HG02943 (cell line): ENCODE measurements around the gene TRIM72.
"Not testable (repeated sequence)": the region's sequence is repeated elsewhere in the genome, so short reads cannot be mapped to it uniquely, and the experiment has no call there.

Source experiments
- ATAC-seq: cut with Tn5 transposase; IDR thresholded peaks from one replicate; pipeline ENCODE4 v1.9.1; 2021; ENCODE audit warnings: mild to moderate bottlenecking, low read depth, moderate library complexity; ENCODE audit not compliant: unreplicated experiment

TRIM72 gene

DNA sequence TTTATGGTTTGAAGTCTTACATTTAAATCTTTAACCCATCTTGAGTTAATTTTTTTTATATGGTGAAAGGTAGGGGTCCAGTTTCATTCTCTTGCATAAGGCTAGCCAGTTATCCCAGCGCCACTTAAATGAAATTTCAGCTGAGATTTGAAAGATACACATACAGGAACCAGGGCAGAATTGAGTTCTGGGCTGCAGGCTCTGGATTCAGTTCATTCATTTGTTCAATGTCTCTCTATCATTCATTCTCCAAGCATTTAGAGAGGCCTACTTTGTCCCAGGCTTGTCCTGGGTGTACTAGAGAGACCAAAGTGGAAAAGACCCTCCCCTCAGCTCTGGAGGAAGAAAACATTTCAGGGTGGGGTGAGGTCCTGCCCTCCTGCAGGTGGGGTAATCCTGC is 577 bp upstream of the TRIM72 start:
- ATAC-seq, result no peak

DNA sequence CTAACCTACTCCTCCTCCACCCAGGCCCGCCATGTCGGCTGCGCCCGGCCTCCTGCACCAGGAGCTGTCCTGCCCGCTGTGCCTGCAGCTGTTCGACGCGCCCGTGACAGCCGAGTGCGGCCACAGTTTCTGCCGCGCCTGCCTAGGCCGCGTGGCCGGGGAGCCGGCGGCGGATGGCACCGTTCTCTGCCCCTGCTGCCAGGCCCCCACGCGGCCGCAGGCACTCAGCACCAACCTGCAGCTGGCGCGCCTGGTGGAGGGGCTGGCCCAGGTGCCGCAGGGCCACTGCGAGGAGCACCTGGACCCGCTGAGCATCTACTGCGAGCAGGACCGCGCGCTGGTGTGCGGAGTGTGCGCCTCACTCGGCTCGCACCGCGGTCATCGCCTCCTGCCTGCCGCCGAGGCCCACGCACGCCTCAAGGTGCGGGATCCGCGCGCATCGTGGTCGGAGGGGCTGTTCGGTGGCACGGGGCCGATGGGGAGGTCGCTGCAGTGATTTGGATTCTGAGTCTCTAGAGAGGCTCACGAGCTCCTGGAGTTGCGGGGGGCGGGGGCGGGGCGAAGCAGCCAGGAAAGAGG is 878 bp downstream of the TRIM72 start:
- ATAC-seq, result no peak

DNA sequence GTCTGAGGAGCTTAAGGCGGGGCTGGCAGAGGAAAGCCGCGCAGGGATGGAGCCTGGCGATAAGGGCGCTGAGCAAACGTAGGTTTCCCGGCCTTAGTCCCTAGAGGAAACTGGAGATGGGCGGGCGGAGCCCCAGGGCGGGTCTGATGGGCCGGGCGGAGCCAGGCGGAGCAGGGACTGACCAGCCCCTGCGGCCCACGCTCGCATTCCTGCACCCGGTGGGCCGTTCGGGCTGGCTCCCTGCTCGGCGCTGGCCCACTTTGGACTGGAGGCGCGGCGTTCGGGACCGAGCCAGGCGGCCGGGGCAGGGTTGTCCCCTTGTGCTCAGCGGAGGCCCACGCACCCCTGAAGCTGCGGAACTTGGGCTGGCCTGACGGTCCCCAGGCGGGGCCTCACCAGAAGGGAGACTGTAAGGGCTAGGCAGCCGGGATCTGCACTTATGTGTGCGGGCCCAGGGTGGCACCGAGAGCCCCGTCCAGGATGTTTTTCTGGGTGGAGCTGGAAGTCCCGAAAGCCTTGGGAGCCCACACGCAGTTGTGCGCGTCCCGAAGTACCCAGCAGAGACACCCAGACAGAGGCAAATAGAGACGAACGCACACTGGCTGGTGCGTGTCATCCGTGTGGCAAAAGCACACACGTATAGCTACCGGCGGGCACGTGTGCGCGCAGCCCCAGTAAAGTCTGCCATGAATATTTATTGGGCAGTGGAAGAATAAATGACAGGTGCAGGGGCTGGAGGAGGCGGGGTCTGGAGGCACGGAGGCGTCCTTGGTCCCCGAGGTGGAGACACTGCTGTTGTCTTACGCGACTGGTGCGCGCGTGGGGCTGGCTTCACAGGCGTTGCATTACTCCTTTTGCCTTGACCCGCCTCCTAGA is 1.6 kb downstream of the TRIM72 start:
- ATAC-seq, result no peak

DNA sequence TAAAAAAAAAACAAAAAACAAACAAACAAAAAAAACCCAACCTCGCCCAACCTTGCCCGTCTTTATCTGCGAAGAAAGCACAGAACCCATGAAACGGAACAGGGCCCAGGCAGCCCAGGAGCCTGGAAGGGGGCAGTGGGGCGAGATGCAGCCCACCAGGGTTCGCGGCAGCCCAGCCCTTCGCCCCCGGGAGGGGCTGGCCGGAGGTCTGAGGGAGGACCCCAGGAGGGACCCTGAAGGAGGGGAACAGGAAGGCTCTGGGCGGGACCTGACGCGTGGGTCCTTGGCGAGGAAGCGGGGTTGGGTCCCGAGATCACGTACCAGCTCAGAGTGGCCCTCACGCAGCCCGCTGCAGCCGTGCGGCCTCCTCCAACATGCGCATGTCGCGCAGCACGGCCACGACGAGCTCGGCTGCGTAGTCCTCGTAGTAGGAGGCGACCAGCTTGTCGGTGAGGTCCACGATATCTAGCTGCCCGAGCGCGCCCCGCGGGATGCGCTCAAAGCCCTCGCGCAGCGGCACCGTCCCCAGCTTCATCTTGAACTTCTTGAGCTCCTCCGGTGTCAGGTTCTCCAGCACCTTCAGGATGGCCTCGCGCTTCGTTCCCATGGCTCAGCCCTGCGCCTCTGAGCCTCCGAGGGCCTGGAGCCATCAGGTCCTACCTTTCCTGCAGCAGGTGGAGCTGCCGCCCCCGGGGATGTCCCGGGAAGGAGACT is 2.7 kb downstream of the TRIM72 start, which contains the start of gene PYDC1:
Gene PYDC1, minus strand, starts transcription at position 714 of the 714 bp plus-strand sequence. Its CDS starts 107 bp downstream, at position 607.
- ATAC-seq, result no peak

DNA sequence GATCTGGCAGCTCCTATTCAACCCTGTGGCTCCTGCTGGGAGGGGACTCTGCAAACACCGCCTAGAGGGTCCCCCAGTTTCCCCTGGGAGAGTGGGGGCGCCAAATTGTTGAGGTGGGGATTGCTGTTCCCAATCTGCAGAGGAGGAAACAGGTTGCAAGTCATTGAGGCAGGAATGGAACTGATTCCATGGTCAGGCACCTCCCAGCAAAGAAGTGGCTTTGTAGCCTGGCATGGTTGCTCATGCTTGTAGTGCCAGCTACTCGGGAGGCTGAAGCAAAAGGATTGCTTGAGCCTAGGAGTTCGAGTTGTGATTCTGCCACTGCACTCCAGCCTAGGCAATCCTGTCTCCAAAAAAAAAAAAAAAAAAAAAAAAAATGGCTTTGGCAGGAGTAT is 3.2 kb downstream of the TRIM72 start:
- no peak for ATAC-seq

DNA sequence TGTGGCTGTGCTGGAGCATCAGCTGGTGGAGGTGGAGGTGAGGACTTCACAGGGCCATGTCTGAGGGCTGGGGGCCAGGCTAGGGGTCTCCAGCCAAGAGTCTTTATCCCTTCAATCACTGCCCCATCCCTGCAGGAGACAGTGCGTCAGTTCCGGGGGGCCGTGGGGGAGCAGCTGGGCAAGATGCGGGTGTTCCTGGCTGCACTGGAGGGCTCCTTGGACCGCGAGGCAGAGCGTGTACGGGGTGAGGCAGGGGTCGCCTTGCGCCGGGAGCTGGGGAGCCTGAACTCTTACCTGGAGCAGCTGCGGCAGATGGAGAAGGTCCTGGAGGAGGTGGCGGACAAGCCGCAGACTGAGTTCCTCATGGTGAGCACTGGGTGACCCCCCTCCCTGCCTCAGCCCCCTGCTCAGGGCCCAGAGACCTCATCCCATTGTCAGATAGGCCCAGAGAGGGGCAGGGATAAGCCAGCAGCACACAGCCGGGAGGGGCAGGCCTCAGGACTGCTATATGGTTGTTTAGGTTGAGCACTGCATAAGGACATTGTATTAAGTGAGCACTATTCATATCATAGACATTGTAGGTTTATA is 5.3 kb downstream of the TRIM72 start:
- ATAC-seq, result no peak

DNA sequence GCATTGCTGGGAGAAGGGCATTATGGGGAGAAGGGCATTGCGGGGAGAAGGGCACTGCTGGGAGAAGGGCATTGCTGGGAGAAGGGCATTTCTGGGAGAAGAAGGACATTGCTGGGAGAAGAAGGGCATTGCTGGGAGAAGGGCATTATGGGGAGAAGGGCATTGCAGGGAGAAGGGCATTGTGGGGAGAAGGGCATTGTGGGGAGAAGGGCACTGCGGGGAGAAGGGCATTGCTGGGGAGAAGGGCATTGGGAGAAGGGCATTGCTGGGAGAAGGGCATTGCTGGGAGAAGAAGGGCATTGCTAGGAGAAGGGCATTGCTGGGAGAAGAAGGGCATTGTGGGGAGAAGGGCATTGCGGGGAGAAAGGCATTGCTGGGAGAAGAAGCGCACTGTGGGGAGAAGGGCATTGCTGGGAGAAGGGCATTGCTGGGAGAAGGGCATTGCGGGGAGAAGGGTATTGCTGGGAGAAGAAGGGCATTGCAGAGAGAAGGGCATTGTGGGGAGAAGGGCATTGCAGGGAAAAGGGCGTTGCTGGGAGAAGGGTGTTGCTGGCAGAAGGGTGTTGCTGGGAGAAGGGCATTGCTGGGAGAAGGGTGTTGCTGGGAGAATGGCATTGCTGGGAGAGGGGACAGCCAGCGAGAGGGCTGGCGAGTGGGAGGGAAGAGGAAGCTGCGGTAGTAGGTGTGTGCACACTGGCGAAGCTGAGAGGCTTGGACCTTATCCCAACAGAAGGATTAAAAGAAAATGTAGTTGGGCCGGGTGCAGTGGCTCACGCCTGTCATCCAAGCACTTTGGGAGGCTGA is 7.6 kb downstream of the TRIM72 start:
- ATAC-seq, result no peak

DNA sequence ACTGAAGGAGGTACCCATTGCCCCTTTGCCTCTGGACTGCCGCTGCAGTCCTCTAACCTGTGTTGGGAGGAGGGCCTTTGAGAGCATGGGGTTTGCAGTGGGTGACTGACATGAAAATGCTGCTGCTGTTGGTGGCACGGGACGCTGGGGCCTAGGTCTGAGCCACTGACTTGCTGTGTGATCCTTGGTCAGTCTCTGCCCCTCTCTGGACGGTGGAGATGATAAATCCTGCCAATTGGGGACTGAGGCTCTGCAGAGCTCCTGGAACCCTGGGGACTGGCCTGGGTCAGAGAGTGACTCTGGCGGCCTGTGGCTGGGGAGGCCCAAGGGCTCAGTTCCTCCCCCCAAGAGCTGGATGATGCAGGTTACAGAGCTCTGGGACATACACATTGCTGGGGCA is 9.1 kb downstream of the TRIM72 start:
- no peak for ATAC-seq

DNA sequence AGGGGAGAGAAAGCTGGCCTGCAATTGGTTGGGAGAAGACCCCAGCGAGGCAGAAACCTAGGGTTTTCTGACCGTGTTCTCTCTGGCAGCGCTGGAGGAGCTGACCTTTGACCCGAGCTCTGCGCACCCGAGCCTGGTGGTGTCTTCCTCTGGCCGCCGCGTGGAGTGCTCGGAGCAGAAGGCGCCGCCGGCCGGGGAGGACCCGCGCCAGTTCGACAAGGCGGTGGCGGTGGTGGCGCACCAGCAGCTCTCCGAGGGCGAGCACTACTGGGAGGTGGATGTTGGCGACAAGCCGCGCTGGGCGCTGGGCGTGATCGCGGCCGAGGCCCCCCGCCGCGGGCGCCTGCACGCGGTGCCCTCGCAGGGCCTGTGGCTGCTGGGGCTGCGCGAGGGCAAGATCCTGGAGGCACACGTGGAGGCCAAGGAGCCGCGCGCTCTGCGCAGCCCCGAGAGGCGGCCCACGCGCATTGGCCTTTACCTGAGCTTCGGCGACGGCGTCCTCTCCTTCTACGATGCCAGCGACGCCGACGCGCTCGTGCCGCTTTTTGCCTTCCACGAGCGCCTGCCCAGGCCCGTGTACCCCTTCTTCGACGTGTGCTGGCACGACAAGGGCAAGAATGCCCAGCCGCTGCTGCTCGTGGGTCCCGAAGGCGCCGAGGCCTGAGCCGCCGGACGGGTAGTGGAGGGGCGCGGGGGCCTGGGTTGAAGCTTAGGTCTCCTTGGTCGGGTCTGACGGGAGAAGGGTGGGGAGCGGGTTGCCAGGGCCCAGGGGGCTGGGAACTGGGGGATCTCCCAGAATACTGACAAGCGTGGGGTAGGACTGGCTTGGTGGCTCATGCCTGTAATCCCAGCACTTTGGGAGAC is 10.4 kb downstream of the TRIM72 start:
- no peak for ATAC-seq

DNA sequence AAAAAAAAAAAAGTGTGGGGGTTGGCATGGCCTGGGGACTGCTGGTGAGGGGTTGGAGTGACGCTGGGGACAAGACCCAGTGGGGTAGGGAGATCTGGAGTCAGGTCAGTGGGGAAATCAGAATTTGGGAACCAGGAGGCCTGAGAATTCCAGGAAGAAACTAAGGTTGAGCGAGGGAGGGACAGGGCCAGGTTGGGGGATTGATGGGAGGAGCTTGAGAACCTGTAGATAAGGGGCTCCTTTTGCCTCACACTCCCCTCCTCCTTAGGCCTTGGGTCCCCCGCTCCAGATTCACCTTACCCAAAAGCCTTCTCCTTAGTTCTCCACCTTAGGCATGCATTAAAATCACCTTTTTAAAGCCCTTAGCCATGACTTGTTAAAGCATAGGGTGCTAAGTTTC is 11.3 kb downstream of the TRIM72 start:
- ATAC-seq, result no peak

DNA sequence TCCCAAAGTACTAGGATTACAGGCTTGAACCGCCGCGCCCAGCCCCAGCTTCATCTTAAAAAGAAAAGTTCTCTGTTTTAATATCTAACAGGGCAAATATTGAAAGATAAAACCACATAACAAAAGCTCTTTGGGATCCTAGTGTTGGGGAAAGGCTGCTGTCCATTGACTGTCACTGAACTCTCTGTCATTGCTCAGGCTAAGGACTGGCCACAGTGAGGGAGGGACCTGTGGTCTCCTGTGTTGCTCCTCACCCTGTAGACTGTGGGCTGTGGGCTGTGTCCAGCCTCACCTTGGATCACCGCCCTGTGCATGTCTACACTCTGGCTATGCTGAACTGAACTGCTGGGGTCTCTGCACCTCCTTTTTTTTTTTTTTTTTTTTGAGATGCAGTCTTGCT is 14.3 kb downstream of the TRIM72 start:
- no peak for ATAC-seq

DNA sequence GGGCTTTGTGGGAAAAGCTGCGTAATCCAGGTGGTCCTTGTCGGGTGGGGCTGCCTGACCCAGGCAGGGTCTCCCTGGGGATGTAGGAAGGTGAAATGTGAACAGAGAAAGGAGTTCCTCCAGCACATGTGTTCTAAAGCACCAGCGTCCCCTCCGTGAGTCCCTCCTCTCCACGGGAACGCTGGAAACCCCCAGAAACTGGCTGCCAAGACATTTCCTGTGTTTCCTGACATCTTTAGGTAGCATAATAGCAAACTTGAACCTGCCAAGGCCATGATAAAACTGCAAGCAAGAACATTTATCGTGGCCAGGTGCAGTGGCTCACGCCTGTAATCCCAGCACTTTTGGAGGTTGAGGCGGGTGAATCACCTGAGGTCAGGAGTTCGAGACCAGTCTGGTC is 15.6 kb downstream of the TRIM72 start:
- no peak for ATAC-seq

DNA sequence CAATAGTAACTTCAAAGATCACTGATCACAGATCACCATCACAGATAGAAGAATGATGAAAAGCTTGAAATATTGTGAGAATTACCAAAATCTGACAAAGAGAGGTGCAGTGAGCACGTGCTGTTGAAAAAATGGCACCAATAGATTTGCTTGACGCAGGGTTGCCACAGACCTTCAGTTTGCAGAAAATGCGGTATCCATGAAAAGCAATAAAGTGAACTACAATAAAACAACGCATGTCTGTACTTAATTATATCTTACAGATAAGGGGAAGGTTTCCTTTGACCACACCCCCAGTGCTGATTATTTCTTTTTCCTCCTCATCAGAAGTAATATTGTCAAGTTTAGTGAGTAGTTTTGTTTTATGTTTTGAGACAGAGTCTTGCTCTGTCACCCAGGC is 24.1 kb downstream of the TRIM72 start:
- ATAC-seq, result no peak

DNA sequence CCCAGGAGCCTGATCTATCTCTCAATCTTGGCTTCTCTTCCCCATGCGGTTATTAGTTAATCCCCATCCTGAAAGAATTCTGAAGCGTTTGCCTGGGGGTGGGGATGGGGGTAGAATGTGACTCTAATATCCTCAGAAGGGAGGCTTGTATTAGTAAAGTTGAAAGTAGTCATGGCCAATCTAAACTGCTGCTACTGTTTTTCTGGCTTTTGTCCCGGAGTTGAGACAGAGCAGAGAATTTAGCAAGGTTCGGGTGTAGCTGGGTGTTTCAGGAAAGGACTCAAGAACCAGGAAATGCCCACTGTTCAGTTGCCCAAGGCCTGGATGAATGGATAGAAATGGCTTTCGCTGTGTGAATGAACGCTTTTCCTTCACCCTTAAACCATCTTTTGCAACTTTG is 28.3 kb downstream of the TRIM72 start:
- ATAC-seq, result no peak

DNA sequence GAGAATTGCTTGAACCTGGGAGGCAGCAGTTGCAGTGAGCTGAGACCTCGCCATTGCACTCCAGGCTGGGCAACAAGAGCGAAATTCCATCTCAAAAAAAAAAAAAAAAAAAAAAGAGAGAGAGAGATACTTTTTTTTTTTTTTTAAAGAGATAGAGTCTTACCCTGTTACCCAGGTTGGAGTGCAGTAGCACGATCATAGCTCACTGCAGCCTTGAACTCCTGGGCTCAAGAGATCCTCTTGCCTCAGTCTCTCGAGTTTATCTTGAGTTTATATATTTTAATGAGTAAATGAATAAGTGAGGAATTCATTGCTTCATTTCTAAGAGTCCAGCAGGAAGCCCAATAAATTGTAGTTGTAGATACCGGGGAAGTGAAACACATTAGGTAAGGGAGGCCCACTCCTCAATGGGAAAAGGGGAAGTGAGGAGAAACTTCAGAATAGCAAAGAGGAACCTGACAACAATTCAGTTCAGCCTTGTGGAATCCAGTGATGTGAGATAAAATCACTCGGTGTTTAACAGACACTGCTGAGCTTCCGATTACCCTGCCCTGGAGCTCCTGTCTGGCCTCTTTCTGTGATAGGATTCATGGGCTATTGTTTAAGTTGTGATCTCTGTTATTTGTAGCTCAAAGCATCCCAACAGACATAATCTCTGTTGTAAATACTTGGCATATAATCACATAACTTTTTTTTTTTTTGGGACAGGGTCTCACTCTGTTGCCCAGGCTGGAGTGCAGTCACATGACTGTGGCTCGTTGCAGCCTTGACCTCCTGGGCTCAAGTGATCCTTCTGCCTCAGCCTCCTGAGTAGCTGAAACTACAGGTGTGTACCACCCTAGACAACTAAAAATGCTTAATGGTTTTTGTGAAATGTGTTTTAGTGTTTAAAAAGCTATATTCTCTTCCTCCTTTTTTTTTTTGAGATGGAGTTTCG is 30.1 kb downstream of the TRIM72 start:
- ATAC-seq, result no peak

DNA sequence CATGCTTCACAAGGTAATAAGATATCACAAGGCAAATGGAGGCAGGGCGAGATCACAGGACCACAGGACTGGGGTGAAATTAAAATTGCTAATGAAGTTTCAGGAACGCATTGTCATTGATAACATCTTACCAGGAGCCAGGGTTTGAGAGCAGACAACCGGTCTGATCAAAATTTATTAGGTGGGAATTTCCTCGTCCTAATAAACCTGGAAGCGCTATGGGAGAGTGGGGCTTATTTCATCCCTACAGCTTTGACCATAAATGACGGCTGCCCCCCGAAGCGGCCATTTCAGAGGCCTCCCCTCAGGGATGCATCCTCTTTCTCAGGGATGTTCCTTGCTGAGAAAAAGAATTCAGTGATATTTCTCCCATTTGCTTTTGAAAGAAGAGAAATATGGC is 31.7 kb downstream of the TRIM72 start:
- ATAC-seq, result not testable (repeated sequence)

DNA sequence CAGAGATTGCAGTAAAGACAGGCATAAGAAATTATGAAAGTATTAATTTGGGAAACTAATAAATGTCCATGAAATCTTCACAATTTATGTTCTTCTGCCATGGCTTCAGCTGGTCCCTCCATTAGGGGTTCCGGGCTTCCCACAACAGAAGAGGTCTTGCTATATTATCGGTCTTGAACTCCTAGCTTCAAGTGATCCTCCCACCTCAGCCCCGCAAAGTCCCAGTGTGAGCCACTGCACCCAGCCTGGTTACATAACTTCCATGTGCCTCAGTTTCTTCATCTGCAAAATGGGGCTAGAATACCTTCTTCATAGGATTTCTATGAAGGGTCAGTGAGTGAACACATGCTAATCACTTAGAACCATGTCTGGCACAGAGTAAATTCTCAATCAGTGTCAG is 32.4 kb downstream of the TRIM72 start:
- no peak for ATAC-seq

DNA sequence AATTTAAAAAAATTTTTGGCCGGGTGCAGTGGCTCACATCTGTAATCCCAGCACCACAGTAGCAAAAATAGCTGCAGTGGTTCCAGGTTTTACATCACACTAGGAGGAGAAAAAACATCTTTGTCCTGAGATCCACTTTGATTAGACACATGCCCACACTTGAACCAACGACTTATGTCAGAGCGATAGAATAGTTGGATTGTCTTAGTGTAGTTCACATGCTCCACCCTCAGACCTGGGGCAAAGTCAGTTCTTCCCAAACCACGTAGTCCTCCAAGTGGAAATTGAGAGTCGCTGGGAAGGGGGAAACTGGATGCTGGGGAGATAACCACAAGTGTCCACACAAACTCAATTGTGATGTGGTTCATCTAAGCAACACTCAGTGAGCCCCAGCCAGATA is 34.4 kb downstream of the TRIM72 start:
- ATAC-seq, result no peak
